Panc1 (cell line): Measurements from ENCODE around the gene USH2A. TPM values are rescaled to one million over a fixed set of nuclear protein-coding genes. Genes with fewer than 3 reads are reported as not detected.

ENCODE experiments used
- ATAC-seq: fragments of 200-7000 bp; cut with Tn5 transposase; 2 replicates; pipeline ENCODE4 v1.9.1; 2020; ENCODE audit warnings: mild to moderate bottlenecking, moderate library complexity
- BruUV-seq: library from RNA; stranded (reverse); fragments of 400-500 nt; replicated peaks from 2 replicates; lab custom pipeline; 2021; lab: Mats Ljungman, UMichigan
- CTCF ChIA-PET: fragments of 300-600 bp; sonication (Branson Sonifier 250); formaldehyde crosslinking; loops from one replicate; lab custom pipeline; 2022; ENCODE audit warnings: antibody characterized with exemption; lab: Charles Lee
- POLR2A ChIA-PET: fragments of 300-600 bp; sonication (Branson Sonifier 250); formaldehyde crosslinking; loops from one replicate; lab custom pipeline; 2022; ENCODE audit warnings: antibody characterized with exemption; lab: Charles Lee
- DNase-seq: peaks from one replicate; pipeline ENCODE4 v3.0.0-alpha.2; 2010; ENCODE audit warnings: low read depth, low spot score
- H3K27ac ChIP-seq: 2 replicates; pipeline ENCODE4 v1.5.1; 2011; ENCODE audit warnings: mild to moderate bottlenecking, low read length, inconsistent platforms
- H3K27me3 ChIP-seq: fragments of 200-500 bp; sonication (Bioruptor generic); 2 replicates; pipeline ENCODE4 v1.6.0; 2014; ENCODE audit warnings: low read length, inconsistent platforms; ENCODE audit not compliant: control insufficient read depth, insufficient read depth
- H3K36me3 ChIP-seq: fragments of 200-500 bp; sonication (Bioruptor generic); 2 replicates; pipeline ENCODE4 v1.5.1; 2014; ENCODE audit warnings: inconsistent platforms, mild to moderate bottlenecking, low read length, moderate library complexity; ENCODE audit not compliant: control insufficient read depth, insufficient read depth
- H3K4me1 ChIP-seq: 2 replicates; pipeline ENCODE4 v1.5.1; 2011; ENCODE audit warnings: inconsistent platforms, mild to moderate bottlenecking, low read length, moderate library complexity; ENCODE audit not compliant: control insufficient read depth, insufficient read depth
- H3K4me3 ChIP-seq, 2 experiments: 2 replicates each; pipeline ENCODE4 v1.5.1; 2011 to 2012; ENCODE audit warnings: low read depth in 2 of 2, low read length in 2 of 2, mild to moderate bottlenecking in 2 of 2, inconsistent platforms in 1 of 2, moderate library complexity in 1 of 2
- H3K9me3 ChIP-seq: fragments of 200-500 bp; sonication (Bioruptor generic); 2 replicates; pipeline ENCODE4 v1.5.1; 2014; ENCODE audit warnings: low read depth, mild to moderate bottlenecking, inconsistent platforms, low read length, moderate library complexity; ENCODE audit not compliant: control insufficient read depth, insufficient read depth
- CTCF ChIP-seq: fragments of 450-650 bp; IDR thresholded peaks from 2 replicates; pipeline ENCODE4 v1.5.1; 2017; ENCODE audit warnings: mild to moderate bottlenecking
- POLR2AphosphoS5 ChIP-seq: IDR thresholded peaks from 2 replicates; pipeline ENCODE4 v1.6.1; 2012; ENCODE audit warnings: mild to moderate bottlenecking, low read depth, low read length, moderate library complexity
- REST ChIP-seq, 2 experiments: IDR thresholded peaks; 2 replicates each; pipeline ENCODE4 v1.6.1; 2011 to 2012; ENCODE audit warnings: low read depth in 2 of 2, control low read depth in 1 of 2, low read length in 1 of 2, mild to moderate bottlenecking in 1 of 2, moderate library complexity in 1 of 2; ENCODE audit not compliant: insufficient read depth in 1 of 2
- SIN3A ChIP-seq: IDR thresholded peaks from 2 replicates; pipeline ENCODE4 v1.6.1; 2012; ENCODE audit warnings: low read depth, mild to moderate bottlenecking, low read length, moderate library complexity, borderline replicate concordance; ENCODE audit not compliant: insufficient read depth
- TCF7L2 ChIP-seq: IDR thresholded peaks from 2 replicates; pipeline ENCODE4 v1.6.1; 2011; ENCODE audit warnings: mild to moderate bottlenecking, low read depth, low read length, inconsistent platforms
- in situ Hi-C: cut with HindIII; loops from 2 replicates; pipeline ENCODE4 v1.10.0; 2016; ENCODE audit warnings: low sequenced_read_pairs, low pct_unique_long_range_greater_than_20kb
- intact Hi-C: fragments of 100-400 bp; cut with micrococcal nuclease; formaldehyde crosslinking; loops from one replicate; pipeline ENCODE4 v1.10.0; 2022; ENCODE audit not compliant: unreplicated experiment
- total RNA-seq: library from RNA; stranded (reverse); gene quantifications from one replicate; pipeline ENCODE4 v1.2.1, GENCODE V29; 2021; ENCODE audit not compliant: unreplicated experiment

USH2A gene
- total RNA-seq, 1 experiment from 2014 or later: not detected

GRCh38 chr1:215786997-215787396 lies 636.3 kb downstream of the USH2A start:
- H3K27ac ChIP-seq: no peak overlapping the region
- no TSS peak for BruUV-seq
- no peak for ATAC-seq

GRCh38 chr1:215780641-215781040 lies 642.6 kb downstream of the USH2A start:
- intact Hi-C loops (no loop called here), in situ Hi-C loops (no loop called here)
- Histone ChIP-seq H3K27ac (no peak overlapping the region), H3K9me3 (no peaks in the 10 kb centered on the region), H3K36me3 (no peaks in the 10 kb centered on the region), H3K4me1 (no peaks in the 10 kb centered on the region; the same call in 1 of the 2 replicates), H3K4me3 (no peak overlapping the region), H3K27me3 (no peaks in the 10 kb centered on the region)
- TF ChIP-seq SIN3A: no peak
- TF ChIP-seq TCF7L2: no peak
- no peak for TF ChIP-seq REST (IDR thresholded peaks at IDR 0.05; ENCODE audit: insufficient read depth in 1 of 2, low read depth in 2 of 2, low read length in 1 of 2)
- no peak for TF ChIP-seq CTCF
- no peak for TF ChIP-seq POLR2AphosphoS5
- ChIA-PET POLR2A (no interaction called here), CTCF (no interaction called here)
- ATAC-seq (no peak), DNase-seq (no peak)
- no TSS peak for BruUV-seq

More at GRCh38 chr1:215786997-215787396, 636.3 kb downstream of the USH2A start:
- ChIA-PET CTCF (no interaction called here), POLR2A (no interaction called here)
- no peaks in the 10 kb centered on the region for H3K4me1 ChIP-seq
- no peaks in the 10 kb centered on the region for H3K27me3 ChIP-seq
- H3K4me3 ChIP-seq: no peak overlapping the region
- intact Hi-C loops (no loop called here), in situ Hi-C loops (no loop called here)
- TF ChIP-seq SIN3A: no peak
- TF ChIP-seq POLR2AphosphoS5: no peak
- DNase-seq: no peak
- no peaks in the 10 kb centered on the region for H3K9me3 ChIP-seq
- H3K36me3 ChIP-seq: no peaks in the 10 kb centered on the region

- in situ Hi-C loops: no loop called here
- no peak for ATAC-seq
- no TSS peak for BruUV-seq
Observed at GRCh38 chr1:215780139-215780538, 643.1 kb downstream of the USH2A start.

More at GRCh38 chr1:215780139-215780538, 643.1 kb downstream of the USH2A start:
- no peaks in the 10 kb centered on the region for H3K27me3 ChIP-seq
- H3K27ac ChIP-seq: no peak overlapping the region
- H3K4me3 ChIP-seq: no peak overlapping the region
- no peaks in the 10 kb centered on the region; the same call in 1 of the 2 replicates for H3K4me1 ChIP-seq
- TF ChIP-seq REST (IDR thresholded peaks at IDR 0.05; ENCODE audit: insufficient read depth in 1 of 2, low read depth in 2 of 2, low read length in 1 of 2): no peak
- TF ChIP-seq TCF7L2: no peak
- no peak for TF ChIP-seq SIN3A
- no peak for TF ChIP-seq POLR2AphosphoS5
- TF ChIP-seq CTCF: no peak
- intact Hi-C loops: no loop called here
- H3K36me3 ChIP-seq: no peaks in the 10 kb centered on the region
- H3K9me3 ChIP-seq: no peaks in the 10 kb centered on the region
- POLR2A ChIA-PET: no interaction called here
- no peak for DNase-seq
- CTCF ChIA-PET: no interaction called here
